OCI-M1 (cell line): ENCODE measurements around the gene ABCA1.

Experiments
- DNase-seq: peaks from one replicate; lab custom pipeline; 2025; lab: John Stamatoyannopoulos, UW

Gene ABCA1

DNA sequence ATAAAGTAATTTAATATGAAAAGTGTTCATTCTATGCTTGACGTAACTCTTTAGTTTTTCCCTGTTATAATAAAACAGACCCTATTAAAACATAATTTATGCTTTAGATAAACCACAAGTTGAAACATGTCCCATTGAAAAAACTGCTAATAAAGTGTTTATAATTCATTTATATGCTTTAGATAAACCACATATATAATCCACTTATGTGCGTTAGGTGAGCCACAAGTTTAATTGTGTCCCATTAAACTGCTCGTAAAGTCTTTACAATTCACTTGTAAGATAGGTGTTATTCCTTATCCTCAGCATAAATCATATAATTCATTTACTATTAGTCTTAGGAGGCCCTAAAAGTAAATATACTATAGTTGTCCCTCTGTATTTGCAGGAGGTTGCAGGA lies 160.4 kb downstream of the ABCA1 start:
- no peak for DNase-seq

DNA sequence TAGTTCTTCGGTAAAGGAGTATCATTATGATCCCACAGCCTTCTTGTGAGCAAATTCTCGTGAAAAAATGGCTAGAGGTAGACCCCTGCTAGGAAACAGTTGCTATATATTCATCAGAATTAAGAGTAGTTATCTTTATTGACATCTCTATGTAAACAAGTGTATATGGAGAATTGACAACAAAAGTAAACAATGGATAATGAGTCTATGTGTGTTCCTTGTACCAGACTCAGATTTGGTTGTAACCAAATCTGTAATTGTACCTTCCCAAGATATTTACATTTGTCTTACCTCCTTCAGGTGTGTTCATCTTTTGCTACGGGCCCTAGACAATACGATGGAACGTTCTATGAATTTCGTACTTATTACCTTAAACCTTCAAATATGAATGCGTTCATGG lies 161.9 kb downstream of the ABCA1 start:
- no peak for DNase-seq

DNA sequence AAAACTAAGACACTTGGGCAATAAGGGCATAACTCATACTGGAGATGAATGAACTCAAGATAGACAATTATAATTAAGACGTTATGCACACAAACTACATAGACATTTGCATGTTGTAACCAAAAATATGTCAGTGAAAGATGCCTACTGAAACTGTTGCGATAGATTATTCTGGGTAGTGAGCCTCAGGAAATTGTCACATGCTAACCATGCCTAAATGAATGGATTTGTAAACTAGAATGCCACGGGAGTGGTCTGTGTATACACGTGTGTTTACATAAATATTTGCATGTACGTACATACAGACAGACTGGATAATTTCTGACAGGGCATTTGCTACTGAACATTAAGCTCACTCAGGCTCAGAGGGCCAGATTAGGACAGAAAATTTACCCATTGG lies 162.8 kb downstream of the ABCA1 start:
- DNase-seq: peak; percentile 46

DNA sequence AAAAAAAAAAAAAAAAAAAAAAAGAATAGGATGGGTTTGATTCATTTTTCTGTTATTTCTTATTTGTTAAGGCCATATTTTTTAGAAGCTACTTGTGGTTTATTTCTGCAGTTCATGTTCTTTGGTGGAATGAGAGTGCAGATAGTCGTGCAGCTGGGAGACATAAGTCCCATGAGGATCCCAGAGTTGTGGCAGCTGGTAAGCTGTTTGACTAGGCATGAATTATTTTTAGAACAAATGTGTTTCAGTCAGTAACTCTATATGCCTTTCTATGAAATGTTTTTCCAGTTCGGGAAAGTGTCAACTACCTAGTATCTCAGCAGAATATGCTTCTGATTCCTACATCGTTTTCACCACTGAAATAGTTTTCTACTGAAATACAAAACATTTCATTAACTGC lies 169.0 kb downstream of the ABCA1 start:
- no peak for DNase-seq

DNA sequence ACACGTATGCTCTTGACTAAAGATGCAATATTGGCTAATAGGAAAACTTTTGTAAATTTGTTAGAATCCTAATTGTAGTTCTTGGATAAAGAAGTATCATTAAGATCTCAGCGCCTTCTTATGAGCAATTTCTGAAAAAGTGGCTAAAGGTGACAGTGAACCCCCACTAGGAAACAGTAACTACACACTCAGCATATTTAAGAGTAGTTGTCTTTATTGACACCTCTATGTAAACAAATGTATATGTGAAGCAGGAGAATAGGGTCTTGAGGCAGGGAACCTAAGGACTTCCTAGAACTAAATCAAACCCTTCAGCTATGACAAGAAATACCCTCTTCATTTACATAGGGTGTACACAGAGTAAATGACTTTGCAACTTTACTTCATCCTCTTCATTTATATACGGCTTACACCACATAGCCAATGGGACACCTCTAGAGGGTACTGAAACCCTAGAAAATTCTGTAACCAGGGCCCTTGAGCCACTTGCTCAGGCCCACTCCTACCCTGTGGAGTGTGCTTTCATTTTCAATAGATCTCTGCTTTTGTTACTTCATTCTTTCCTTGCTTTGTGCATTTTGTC lies 177.7 kb downstream of the ABCA1 start:
- DNase-seq: peak; percentile 86

DNA sequence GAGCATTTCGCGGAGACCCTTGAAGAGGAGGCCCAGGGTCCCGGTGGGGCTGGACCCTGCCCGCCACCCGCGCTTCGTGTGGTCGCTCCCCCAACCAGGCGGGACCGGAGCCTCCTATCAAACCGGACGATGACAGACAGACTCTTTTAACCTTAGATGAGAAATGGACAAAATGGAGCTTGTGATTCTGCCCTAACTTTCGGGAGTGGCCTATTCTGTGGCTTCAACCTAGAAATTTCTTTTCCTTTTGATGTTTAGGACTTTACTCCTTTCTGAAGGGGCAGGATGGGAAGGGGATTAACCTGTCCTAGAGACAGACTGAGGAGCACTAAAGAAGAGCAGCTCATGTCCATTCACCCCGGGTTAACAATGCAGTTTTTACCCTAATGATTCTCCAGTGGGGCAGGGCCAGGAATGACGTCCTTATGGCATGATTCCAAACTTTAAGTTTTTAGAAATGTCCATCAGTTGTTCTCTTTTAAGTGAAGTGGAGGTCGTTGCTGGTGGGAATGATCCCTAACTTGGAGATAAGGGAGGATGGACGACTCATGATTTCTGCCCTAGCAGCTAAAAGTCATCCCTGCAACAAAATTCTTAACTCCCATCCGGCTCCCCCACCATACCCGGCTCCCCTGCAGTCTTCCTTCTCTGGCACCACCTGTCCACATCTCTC lies 179.5 kb downstream of the ABCA1 start:
- DNase-seq: peak; percentile 53

DNA sequence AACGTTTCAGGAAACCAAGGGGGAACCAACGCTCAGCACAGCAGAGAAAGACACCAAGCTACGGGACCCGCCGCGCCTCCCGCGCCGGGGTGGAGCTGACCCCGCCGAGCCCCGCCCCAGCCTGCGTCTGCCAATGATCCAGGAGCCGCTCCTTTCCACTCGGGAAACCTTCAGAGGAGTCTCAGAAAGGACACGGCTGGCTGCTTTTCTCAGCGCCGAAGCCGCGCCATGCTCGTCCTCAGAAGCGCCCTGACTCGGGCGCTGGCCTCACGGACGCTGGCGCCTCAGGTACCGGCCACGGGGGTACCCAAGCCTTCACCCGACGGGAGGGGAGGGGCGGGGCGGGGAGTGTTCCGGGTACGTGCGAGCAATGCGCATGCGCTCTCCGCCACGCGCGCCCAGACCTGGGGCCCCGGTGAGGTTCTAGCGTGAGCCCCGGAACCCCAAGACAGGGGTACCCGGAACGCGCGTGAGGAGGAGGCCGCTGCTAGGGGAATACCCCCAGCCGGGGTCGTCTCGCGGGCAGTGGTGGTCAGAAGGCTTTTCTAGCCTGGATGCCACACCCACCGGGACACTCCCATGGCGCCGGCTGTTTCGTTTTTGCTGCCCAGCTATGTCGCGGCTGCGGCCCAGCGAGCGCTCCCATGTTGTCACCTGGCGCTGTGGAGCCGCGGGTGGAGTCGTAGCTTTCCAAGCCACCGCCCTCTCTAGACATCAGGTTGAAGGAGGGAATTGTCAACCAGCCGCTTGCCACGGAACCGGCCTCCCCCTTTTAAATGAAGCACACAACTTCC lies 180.2 kb downstream of the ABCA1 start, which contains the start of gene NIPSNAP3A:
Gene NIPSNAP3A (plus strand): TSS at position 119 of the 794 bp plus-strand sequence. CDS start 110 bp downstream, at position 229.
- DNase-seq: peak; percentile 92

DNA sequence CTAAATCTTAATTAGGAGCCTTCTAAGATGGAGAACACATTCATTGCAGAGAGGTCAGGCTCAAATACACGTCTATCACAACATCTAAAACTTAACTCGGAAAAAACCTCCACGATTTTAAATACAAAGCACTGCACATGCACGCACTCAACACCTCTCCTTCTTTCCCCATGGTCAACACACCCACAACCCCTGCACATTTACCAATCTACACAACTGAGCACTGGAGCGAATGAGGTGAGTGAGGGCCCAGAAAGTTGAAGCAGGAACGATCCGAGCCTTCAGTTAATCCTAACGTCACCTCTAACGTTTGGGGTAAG lies 180.8 kb downstream of the ABCA1 start:
- no peak for DNase-seq

DNA sequence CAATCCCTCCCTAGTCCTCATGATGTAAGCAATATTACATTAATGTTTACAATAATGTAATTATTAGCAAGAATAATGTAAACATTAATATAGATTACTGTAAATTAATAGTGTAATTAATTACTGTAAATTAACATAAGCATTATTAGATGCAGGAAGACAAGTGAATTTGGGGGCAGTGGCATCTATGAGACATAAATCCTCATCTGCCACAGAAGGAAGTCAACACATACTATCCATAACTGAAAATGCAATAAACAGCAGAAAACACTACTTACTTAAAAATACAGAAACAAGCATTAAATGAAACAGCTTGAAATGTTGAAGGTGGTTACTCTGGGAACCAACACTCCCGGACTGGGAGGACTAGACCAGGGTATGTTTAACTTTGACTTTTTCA lies 181.2 kb downstream of the ABCA1 start:
- peak; percentile 66 for DNase-seq

DNA sequence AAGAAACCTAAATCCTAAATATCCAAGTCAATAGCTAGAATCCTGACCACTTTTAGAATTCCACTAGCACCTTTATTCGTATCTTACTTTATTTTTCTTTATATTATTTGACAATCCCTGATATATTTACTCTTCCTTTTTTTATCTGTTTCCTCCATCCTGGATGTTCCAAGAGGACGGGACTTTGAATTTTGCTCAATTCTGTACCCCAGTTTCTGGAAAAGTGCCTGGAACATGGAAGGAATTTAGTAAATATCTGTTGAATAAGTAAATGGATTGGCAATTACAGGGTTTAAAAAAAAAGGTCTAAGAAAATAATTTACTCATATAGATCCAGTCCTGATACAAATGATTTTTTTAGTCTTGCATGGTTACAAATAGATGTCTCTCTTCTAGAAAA lies 181.7 kb downstream of the ABCA1 start:
- no peak for DNase-seq

DNA sequence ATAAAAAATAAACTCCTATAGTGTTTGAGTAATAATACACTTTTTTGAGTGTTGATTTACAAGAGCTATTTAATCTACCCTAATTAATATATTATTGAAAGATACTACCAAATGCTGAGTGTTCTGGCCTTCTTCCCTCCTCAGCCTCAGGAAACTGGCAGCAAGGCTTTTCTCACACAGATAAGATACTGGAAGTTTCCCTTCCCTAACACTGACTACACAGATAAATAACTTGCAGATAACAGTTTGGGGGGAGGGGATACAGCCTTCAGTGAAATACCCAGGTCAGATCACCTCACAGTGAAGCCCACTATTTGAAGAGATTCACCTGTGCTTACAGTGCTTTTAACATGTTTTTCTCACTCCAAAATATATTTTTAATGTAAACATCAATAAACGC lies 182.1 kb downstream of the ABCA1 start:
- DNase-seq: peak; percentile 58

DNA sequence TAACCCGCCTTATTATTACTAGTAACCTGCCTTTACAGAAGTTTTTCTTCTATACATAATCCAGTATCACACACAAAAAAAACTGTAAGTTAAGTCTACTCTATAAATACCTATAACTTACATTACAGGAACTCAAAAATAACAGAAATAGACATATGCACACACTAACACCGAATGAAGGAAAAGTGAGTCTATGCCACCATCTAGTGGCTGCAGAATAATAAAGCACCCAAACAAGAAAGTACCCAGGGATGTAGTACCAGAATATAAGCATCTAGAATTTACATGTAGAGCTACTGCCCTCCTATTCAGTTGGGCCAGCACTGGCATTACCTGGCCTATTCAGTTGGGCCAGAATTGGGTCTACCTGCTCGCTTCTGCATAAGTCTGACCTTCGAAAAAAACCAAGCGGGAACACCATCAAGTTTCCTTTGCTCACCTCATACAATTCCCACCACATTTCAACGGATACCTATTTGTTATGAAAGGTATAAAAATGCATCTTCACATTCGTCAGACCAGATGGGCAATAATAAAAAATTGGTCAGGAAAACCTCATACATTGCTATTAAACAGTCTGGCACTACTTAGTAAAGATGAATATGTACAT lies 184.5 kb downstream of the ABCA1 start:
- DNase-seq: peak; percentile 83

DNA sequence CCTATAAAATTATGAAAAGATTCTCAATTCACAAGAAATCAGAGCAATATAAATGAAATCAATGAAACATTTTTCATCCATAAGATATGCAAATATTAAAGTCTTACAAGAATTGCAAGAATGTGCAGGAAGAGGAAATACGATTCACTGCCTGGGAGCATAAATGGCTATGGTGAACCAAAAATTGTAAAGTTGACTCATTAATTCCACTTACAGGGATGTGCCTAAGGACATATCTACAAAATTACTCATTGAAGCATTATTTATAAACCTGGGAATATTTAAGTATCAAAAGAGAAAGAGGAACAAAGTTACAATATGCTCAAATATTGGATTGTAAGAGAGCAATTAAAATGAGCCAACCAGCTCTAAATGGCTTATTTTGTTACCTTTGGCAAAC lies 187.3 kb downstream of the ABCA1 start:
- DNase-seq: no peak

DNA sequence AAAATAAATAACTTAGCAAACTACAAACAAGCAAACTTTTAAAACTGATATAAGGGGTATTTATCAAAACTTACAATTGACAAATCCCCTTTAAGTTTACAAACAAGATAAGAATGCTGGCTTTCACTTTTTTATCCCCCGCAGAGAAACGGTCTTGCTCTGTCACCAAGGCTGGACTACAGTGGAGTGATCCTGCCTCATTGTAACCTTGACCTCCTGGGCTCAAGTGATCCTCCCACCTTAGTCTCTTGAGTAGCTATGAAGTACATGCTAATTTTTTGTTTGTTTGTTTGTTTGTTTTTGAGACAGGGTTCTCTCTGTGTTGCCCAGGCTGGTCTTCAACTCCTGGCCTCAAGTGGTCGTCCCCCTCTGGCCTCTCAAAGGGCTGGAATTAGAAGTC lies 189.5 kb downstream of the ABCA1 start:
- peak; percentile 15 for DNase-seq
